ENCODE results near the gene IL4I1.
"Not testable (repeated sequence)": the region's sequence is repeated elsewhere in the genome, so short reads cannot be mapped to it uniquely, and the experiment has no call there.

The IL4I1 gene, protein sequence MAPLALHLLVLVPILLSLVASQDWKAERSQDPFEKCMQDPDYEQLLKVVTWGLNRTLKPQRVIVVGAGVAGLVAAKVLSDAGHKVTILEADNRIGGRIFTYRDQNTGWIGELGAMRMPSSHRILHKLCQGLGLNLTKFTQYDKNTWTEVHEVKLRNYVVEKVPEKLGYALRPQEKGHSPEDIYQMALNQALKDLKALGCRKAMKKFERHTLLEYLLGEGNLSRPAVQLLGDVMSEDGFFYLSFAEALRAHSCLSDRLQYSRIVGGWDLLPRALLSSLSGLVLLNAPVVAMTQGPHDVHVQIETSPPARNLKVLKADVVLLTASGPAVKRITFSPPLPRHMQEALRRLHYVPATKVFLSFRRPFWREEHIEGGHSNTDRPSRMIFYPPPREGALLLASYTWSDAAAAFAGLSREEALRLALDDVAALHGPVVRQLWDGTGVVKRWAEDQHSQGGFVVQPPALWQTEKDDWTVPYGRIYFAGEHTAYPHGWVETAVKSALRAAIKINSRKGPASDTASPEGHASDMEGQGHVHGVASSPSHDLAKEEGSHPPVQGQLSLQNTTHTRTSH

GRCh38 chr19:49896863-49897621 is at the start of gene IL4I1:
TSS of gene IL4I1 (minus strand) at chr19:49896887. CDS start at chr19:49896160, 727 bp downstream.
- peak in 4 of 6 experiments; percentile 23 to 42 (median 31) for DNase-seq

- DNase-seq, result no peak
Measured at GRCh38 chr19:49946415-49946814, 49.7 kb upstream of the IL4I1 start.

GRCh38 chr19:49944567-49944966 is 47.9 kb upstream of the IL4I1 start:
- not testable (repeated sequence) for DNase-seq

GRCh38 chr19:49940482-49940791 is 43.8 kb upstream of the IL4I1 start:
- no peak for DNase-seq

DNA sequence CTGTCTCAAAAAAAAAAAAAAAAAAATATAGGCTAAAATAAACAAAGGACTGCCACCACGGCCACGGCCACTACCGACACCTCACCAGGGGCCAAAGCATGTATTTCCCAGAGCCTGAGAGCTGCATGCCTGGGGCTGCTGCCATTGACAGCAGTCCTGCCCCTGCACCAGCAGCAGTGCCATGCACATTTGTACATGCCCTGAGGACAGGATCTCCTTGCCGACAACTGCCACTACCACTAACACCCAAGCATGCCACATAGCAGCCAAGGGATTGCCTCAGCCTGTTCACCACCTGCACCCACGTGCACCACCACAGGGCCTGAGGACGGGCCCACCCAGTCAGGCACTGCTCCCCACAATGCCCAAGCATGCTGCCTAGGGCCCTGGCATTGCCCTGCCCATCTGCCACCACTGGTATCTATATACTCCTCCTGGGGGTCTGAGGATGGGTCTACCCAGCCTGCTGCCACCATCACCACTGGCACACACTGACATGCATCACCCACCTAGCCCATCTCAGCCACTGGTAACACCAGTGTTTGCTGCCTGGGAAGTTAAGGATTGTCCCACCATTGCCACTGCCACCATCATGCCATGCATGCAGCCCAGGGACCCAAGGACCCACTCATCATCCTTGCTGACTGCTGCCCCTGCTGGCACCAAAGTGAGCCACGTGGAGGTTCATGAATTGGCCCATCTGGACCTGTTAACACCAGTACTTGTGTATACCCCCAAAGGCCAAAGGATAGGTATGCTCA is 43.2 kb upstream of the IL4I1 start:
- DNase-seq, result no peak

DNA sequence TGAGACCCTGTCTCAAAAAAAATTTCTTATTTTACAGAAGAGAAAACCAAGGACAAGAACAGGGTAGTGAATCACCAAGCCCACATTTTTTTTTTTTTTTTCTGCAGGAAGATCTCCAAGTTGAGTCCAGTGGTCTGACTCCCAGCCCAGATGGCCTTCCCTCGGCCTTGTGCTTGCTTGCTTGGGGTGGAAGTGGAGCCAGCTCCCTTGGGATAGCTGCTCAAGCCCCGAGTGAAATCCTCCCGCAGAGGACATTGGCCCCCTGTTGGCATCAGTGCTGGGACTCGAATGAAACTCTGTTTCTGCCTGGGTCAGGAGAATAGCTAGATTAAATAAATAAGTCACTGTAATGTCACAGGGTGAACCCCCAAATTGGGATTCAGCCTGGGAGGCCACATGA is 42.0 kb upstream of the IL4I1 start:
- DNase-seq, result no peak

- peak; percentile 18 to 76 (median 66) for DNase-seq
Measured at GRCh38 chr19:49937750-49938381, 41.2 kb upstream of the IL4I1 start.

DNA sequence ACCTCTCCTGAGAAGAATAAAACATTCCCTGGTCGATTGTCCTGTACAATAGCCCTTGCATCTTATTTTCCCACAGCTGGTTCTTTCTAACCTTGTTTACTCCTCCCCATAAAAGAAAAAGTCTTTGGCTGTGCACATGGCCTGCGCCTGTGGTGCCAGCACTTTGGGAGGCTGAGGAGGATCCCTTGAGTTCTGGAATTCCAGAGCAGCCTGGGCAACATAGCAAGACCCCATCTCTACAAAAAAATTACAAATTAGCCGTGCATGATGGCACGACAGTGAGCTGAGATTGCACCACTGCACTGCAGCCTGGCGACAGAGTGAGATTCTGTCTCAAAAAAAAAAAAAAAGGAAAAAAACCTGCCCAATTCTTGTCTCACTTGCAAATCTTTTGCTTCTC is 39.9 kb upstream of the IL4I1 start:
- DNase-seq, result no peak

DNA sequence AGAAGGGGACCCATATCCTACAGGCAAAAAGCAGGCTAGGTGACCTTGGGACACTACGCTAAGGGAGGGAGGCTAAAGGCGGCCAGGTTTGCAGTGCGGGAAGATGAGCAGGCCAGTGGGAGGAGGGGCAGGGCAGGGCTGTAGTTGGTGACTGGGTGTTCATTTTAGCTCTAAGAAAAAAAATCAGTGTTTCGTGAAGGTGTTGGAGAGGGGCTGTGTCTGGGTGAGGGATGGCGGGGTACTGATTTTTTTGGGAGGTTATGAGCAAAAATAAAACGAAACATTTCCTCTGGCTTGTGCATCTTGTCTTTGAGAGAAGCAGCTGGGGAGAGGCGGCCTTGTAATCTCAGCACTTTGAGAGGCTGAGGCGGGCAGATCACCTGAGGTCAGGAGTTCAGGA is 37.0 kb upstream of the IL4I1 start:
- no peak for DNase-seq

DNA sequence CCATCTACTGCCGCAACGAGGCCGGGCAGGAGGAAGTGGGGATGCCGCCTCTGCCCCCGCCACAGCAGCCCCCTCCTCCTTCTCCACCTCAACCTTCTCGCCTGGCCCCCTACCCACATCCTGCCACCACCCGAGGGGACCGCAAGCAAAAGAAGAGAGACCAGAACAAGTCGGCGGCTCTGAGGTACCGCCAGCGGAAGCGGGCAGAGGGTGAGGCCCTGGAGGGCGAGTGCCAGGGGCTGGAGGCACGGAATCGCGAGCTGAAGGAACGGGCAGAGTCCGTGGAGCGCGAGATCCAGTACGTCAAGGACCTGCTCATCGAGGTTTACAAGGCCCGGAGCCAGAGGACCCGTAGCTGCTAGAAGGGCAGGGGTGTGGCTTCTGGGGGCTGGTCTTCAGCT is 36.0 kb upstream of the IL4I1 start:
- peak in 5 of 6 experiments; percentile 7 to 58 (median 58) for DNase-seq

GRCh38 chr19:49932041-49932451 is 35.4 kb upstream of the IL4I1 start:
- no peak for DNase-seq

DNA sequence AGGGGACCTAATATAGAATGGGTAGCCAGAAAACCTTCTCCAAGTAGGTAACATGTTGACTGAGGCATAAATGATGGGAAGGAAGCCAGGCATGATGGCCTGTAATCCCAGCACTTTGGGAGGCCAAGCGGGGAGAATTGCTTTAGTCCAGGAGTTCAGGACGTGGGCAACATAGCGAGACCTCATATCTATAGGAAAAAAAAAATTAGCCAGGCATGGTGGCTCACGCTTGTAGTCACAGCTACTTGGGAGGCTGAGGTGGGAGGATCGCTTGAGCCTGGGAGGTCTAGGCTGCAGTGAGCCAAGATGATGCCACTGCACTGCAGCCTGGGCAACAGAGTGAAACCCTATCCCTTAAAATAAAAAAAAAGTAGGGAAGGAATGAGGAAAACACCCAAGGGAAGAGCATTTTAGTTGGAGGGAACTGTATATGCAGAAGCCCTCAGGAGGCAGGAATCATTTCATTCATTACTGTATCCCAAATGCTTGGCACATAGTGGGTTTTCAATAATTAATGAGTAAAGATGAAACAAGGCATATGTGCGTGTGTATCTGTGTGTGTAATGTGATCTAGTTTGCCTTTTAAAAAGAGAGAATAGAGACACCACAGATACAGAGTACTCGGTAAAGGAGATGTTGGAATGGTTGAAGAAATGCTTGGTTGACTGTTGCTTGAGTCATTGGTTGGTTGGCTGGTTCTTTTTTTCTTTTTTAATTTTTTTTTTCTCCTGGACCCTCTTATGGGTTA is 34.8 kb upstream of the IL4I1 start:
- DNase-seq, result no peak

DNA sequence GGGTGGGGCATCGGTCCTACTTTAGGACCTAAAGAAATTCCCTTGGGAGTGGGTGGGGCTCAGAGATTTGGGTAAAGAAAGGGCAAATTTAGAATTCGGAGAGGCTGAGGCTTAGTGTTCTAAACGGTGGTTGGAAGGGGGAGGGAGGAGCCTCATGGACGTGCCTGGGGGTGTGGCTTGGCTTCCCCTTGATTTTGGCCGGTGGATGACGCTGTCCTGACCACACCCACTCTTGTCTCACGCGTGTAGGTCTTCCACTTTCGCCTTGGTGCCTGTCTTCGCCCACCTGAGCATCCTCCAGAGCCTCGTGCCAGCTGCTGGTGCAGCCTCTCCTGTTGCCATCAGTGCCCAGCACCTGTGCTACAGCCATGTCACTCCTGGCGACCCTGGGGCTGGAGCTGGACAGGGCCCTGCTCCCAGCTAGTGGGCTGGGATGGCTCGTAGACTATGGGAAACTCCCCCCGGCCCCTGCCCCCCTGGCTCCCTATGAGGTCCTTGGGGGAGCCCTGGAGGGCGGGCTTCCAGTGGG is 33.9 kb upstream of the IL4I1 start:
- peak in 1 of 6 experiments; percentile 20 for DNase-seq

GRCh38 chr19:49929611-49930482 is 33.2 kb upstream of the IL4I1 start:
- peak; percentile 92 to 99 (median 96) for DNase-seq

DNA sequence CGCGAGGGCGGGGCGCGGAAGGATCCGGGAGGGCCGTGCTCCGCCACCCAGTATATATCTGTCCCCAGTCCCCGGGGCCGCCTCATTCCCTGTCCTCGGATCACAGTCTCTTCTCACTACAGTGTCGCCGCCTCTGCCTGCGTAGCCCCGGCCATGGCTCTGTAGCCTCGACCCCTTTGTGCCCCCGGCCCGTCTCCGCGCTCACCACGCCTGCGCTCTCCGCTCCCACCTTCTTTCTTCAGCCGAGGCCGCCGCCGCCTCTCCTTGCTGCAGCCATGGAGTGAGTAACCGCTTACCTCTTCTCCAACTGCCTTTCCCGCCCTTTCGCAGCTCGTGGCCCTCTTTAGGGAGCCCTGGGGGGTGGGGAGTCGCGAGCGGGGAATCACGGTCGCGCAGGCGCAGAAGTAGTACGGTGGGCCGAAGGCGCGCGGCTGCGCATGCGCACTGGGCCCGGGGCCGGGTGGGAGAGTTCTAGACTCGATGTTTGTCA is 32.5 kb upstream of the IL4I1 start, which contains the start of the genes ATF5 and NUP62:
TSS of gene ATF5 (plus strand) at position 85 of the 490 bp plus-strand sequence. CDS start 1,646 bp downstream, outside the sequence.
TSS of gene NUP62 (minus strand) at position 384 of the 490 bp plus-strand sequence. CDS start 19,697 bp downstream, outside the sequence.
- DNase-seq, result peak; percentile 91 to 99 (median 94)

- DNase-seq, result no peak
Measured at GRCh38 chr19:49927526-49928264, 31.0 kb upstream of the IL4I1 start.

DNA sequence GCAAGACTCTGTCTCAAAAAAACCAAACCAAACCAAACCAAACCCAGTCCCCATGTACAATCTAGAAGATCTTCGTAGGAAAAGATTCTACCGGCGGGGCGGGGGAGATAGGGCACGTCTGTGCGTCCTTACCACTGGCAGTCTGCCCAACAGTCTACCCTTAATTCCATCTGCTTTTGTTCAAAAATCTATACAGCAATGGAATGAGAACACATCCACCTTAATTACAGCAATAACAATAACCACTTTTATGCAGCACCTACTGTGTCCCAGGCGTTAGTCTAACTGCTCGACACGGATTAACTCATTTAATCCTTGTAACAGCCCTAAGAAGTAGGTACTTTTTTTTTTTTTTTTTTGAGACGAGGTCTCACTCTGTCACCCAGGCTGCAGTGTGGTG is 29.8 kb upstream of the IL4I1 start:
- no peak for DNase-seq

DNA sequence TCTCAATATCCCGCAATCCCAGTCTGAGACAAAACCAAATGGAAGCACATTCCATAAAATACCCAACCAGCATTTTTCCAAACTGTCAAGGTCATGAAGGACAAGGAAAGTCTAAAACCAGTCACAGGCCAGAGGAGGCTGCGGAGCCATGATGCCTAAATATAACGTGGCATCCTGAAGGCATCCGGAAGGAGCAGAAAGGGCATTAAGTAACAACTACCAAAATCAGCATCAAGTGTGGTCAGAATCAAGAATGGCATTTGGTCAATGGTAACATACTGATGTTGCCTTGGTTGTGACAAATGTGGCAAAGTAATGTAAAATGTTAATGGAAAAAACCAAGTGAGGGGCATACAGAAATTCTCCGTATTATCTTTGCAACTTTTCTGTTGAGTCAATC is 28.8 kb upstream of the IL4I1 start:
- DNase-seq, result no peak

- DNase-seq, result not testable (repeated sequence)
Measured at GRCh38 chr19:49924881-49925210, 28.2 kb upstream of the IL4I1 start.

All from stimulated activated naive CD4-positive, alpha-beta T cell (primary cell).